SK-N-SH (cell line): ENCODE results near the gene DLX2. TPM values are rescaled to one million over a fixed set of nuclear protein-coding genes. Genes with fewer than 3 reads are reported as not detected.
"Not testable (repeated sequence)": the region's sequence is repeated elsewhere in the genome, so short reads cannot be mapped to it uniquely, and the experiment has no call there.

ENCODE experiments used
- CTCF ChIA-PET: fragments of 300-600, 350-600 bp; formaldehyde crosslinking; extraction: SDS; loops from one replicate; lab custom pipeline; 2021; lab: Yijun Ruan, JAX
- POLR2A ChIA-PET: fragments of 350-600 bp; sonication (Branson Sonifier 250); formaldehyde crosslinking; extraction: SDS; loops from one replicate; lab custom pipeline; 2020; ENCODE audit warnings: antibody characterized with exemption, inconsistent platforms; lab: Yijun Ruan, JAX
- DNase-seq: peaks from one replicate; pipeline ENCODE4 v3.0.0; 2012
- H2AFZ ChIP-seq: fragments of 200-600 bp; sonication (generic); 2 replicates; pipeline ENCODE4 v1.8.1; 2016; ENCODE audit warnings: antibody characterized with exemption, mild to moderate bottlenecking, low read depth
- H3F3A ChIP-seq: fragments of 200-600 bp; sonication (generic); replicated peaks from 2 replicates; pipeline ENCODE3; 2016; ENCODE audit warnings: antibody characterized with exemption, mild to moderate bottlenecking; ENCODE audit not compliant: insufficient read depth
- H3K27ac ChIP-seq, 2 experiments: fragments of 200-500 bp in 1 of 2; fragments of 200-600 bp in 1 of 2; sonication (Bioruptor generic) in 1 of 2; sonication (generic), shearing (Covaris generic) in 1 of 2; 2 replicates each; pipeline versions ENCODE4 v1.5.1 to v1.6.1; 2014 to 2016; ENCODE audit warnings: low read depth in 2 of 2, inconsistent platforms in 1 of 2, low read length in 1 of 2, mild to moderate bottlenecking in 1 of 2, mixed read lengths in 1 of 2
- H3K27me3 ChIP-seq: fragments of 200-600 bp; sonication (generic), shearing (Covaris generic); 2 replicates; pipeline ENCODE4 v1.6.1; 2016; ENCODE audit warnings: mixed run types; ENCODE audit not compliant: insufficient read depth
- H3K36me3 ChIP-seq, 2 experiments: fragments of 200-500 bp in 1 of 2; fragments of 200-600 bp in 1 of 2; sonication (Bioruptor generic) in 1 of 2; sonication (generic) in 1 of 2; replicated peaks in 1 of 2; 2 replicates each; pipeline versions ENCODE3 to v1.5.1; 2014 to 2016; ENCODE audit warnings: low read length in 1 of 2, mild to moderate bottlenecking in 1 of 2; ENCODE audit not compliant: insufficient read depth in 2 of 2, control insufficient read depth in 1 of 2
- H3K4me1 ChIP-seq, 2 experiments: fragments of 200-500 bp in 1 of 2; fragments of 200-600 bp in 1 of 2; sonication (Bioruptor generic) in 1 of 2; sonication (generic), shearing (Covaris generic) in 1 of 2; 2 replicates each; pipeline versions ENCODE4 v1.5.1 to v1.6.1; 2014 to 2016; ENCODE audit warnings: low read depth in 1 of 2, low read length in 1 of 2, mixed run types in 1 of 2; ENCODE audit not compliant: insufficient read depth in 2 of 2, control insufficient read depth in 1 of 2
- H3K4me2 ChIP-seq: fragments of 200-600 bp; sonication (generic), shearing (Covaris generic); 2 replicates; pipeline ENCODE4 v1.6.1; 2017; ENCODE audit warnings: mixed run types
- H3K4me3 ChIP-seq, 2 experiments: fragments of 200-500 bp in 1 of 2; fragments of 200-600 bp in 1 of 2; sonication (Bioruptor generic) in 1 of 2; sonication (generic), shearing (Covaris generic) in 1 of 2; 2 replicates each; pipeline versions ENCODE4 v1.5.1 to v1.8.1; 2014 to 2016; ENCODE audit warnings: low read depth in 2 of 2, inconsistent platforms in 1 of 2, low read length in 1 of 2, mild to moderate bottlenecking in 1 of 2, mixed read lengths in 1 of 2, moderate library complexity in 1 of 2
- H3K79me2 ChIP-seq: fragments of 200-600 bp; sonication (generic); 2 replicates; pipeline ENCODE4 v1.8.1; 2017; ENCODE audit warnings: mild to moderate bottlenecking; ENCODE audit not compliant: insufficient read depth
- H3K9ac ChIP-seq: fragments of 200-600 bp; sonication (generic); 2 replicates; pipeline ENCODE4 v1.6.1; 2017; ENCODE audit warnings: mixed run types
- H3K9me2 ChIP-seq: fragments of 200-600 bp; sonication (generic); 2 replicates; pipeline ENCODE4 v1.6.1; 2017; ENCODE audit warnings: mixed run types
- H3K9me3 ChIP-seq: fragments of 200-600 bp; sonication (generic); 2 replicates; pipeline ENCODE4 v1.6.1; 2017; ENCODE audit warnings: mixed run types, mild to moderate bottlenecking, moderate library complexity
- H4K20me1 ChIP-seq: fragments of 200-600 bp; sonication (generic); 2 replicates; pipeline ENCODE4 v1.6.1; 2017; ENCODE audit warnings: mild to moderate bottlenecking, mixed run types; ENCODE audit not compliant: insufficient read depth
- GATA2 ChIP-seq: sonication (generic); formaldehyde crosslinking; IDR thresholded peaks from 2 replicates; pipeline ENCODE4 v1.5.0; 2020; ENCODE audit warnings: mild to moderate bottlenecking, missing genetic modification reagents
- MXI1 ChIP-seq: IDR thresholded peaks from 2 replicates; pipeline ENCODE4 v1.6.1; 2012; ENCODE audit warnings: mild to moderate bottlenecking, low read depth, low read length, improper control_type of control experiment
- RXRA ChIP-seq: IDR thresholded peaks from 2 replicates; pipeline ENCODE4 v1.4.0; 2012; ENCODE audit warnings: low read depth, mild to moderate bottlenecking, borderline replicate concordance
- YY1 ChIP-seq: IDR thresholded peaks from 2 replicates; pipeline ENCODE4 v1.4.0; 2012; ENCODE audit warnings: low read depth, mild to moderate bottlenecking
- WGBS: methylation state at CpG from one replicate; pipeline ENCODE4 v1.1.6; 2017; ENCODE audit warnings: low lambda C conversion rate; 5-methylcytosine and 5-hydroxymethylcytosine counted together
- polyA plus RNA-seq, 3 experiments: library from polyadenylated mRNA; depleted of rRNA; stranded (reverse); fragments of >200 nt; gene quantifications; 2 replicates each; pipeline ENCODE4 v1.2.3, GENCODE V29; 2012
- TF ChIP-seq, protein P1 (sequence below): fragments of 200-600 bp; sonication (generic); IDR thresholded peaks from 2 replicates; pipeline ENCODE4 v1.6.1; 2017; ENCODE audit warnings: antibody characterized with exemption, mild to moderate bottlenecking, moderate library complexity
- TF ChIP-seq, protein P2 (sequence below): fragments of 150-350 bp; IDR thresholded peaks from 2 replicates; pipeline ENCODE4 v1.6.1; 2017; ENCODE audit warnings: antibody characterized with exemption, low read length, low read depth, borderline replicate concordance
- TF ChIP-seq, protein P3 (sequence below): fragments of 150-350 bp; IDR thresholded peaks from 2 replicates; pipeline ENCODE4 v1.6.1; 2016; ENCODE audit warnings: mild to moderate bottlenecking, low read depth, low read length

DLX2 gene
- polyA plus RNA-seq, 1 of the 3 experiments (the other 2 are of a cell fraction) = 0.02 TPM

DNA sequence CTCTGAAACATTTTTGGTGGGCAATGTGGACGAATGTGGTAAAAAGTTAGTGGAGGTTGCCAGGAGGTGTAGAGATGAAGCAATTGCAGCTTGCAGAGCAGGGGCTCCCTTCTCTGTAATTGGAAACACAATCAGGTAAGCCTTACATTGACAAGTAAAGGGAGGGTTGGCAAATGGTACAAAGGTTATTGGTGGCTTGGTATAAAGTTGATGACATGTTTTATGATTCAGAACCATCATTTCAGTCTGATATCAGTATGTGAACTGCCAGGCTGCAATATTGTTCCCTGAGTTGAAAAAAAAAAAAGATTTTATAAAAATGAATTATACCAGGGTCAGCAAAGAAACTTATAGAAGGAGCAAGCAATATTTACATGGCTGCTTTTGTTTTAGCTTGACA, 31.8 kb downstream of the DLX2 start (continued):
- TF ChIP-seq GATA2 (no peak), MXI1 (no peak), YY1 (no peak)

DNA sequence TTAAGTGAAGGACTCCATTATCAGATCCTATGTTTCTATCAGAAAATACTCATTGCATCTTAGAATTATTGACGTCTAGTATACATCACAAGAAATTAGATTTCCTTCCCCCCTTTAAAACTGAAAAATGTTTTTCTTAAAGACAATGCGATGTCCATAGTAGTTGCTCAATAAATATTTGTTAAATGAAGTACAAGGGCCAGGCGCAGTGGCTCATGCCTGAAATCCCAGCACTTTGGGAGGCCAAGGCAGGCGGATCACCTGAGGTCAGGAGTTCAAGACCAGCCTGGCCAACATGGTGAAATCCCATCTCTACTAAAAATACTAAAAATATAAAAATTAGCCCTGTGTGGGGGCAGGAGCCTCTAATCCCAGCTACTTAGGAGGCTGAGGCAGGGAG, 34.8 kb downstream of the DLX2 start:
- CTCF ChIA-PET, H2AFZ ChIP-seq: not testable (repeated sequence)

DNA sequence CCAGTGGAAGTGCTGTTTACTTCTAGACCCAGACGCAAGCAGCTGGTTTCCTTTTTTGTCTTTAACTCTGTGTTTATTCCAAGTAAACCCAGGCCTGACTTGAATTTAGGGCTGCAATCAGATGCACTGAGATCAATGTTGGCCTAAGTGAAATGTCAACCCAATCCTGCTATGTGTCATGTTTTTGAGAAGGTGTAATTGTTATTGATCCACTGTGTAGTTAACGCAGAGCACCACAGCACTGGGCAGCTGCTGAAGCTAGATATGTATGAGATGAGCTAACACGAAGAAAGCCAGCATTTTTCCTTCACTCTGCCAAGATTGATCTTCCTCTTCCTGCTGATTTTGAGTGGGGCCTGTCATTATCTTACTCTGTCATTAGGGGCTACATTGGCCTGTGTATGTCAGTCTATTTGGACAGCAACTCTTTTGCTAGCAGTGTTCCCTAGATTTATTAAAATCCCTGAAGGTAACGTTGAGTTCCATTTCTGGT, 36.3 kb downstream of the DLX2 start:
- no peak overlapping the region for H3K27ac ChIP-seq
- TF ChIP-seq, protein P1, sequence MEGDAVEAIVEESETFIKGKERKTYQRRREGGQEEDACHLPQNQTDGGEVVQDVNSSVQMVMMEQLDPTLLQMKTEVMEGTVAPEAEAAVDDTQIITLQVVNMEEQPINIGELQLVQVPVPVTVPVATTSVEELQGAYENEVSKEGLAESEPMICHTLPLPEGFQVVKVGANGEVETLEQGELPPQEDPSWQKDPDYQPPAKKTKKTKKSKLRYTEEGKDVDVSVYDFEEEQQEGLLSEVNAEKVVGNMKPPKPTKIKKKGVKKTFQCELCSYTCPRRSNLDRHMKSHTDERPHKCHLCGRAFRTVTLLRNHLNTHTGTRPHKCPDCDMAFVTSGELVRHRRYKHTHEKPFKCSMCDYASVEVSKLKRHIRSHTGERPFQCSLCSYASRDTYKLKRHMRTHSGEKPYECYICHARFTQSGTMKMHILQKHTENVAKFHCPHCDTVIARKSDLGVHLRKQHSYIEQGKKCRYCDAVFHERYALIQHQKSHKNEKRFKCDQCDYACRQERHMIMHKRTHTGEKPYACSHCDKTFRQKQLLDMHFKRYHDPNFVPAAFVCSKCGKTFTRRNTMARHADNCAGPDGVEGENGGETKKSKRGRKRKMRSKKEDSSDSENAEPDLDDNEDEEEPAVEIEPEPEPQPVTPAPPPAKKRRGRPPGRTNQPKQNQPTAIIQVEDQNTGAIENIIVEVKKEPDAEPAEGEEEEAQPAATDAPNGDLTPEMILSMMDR = no peak
- TF ChIP-seq, protein P2, sequence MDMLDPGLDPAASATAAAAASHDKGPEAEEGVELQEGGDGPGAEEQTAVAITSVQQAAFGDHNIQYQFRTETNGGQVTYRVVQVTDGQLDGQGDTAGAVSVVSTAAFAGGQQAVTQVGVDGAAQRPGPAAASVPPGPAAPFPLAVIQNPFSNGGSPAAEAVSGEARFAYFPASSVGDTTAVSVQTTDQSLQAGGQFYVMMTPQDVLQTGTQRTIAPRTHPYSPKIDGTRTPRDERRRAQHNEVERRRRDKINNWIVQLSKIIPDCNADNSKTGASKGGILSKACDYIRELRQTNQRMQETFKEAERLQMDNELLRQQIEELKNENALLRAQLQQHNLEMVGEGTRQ = no peak
- TF ChIP-seq RXRA = no peak
- TF ChIP-seq, protein P3, sequence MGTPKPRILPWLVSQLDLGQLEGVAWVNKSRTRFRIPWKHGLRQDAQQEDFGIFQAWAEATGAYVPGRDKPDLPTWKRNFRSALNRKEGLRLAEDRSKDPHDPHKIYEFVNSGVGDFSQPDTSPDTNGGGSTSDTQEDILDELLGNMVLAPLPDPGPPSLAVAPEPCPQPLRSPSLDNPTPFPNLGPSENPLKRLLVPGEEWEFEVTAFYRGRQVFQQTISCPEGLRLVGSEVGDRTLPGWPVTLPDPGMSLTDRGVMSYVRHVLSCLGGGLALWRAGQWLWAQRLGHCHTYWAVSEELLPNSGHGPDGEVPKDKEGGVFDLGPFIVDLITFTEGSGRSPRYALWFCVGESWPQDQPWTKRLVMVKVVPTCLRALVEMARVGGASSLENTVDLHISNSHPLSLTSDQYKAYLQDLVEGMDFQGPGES = no peak
- no peaks in the 10 kb centered on the region for H3K27me3 ChIP-seq
- H3K9me3 ChIP-seq = no peaks in the 10 kb centered on the region; the same call in 1 of the 2 replicates
- no peaks in the 10 kb centered on the region for H3K79me2 ChIP-seq
- 86% methylated on average over 4 of the region's 4 CpGs for WGBS
- no peak overlapping the region for H3K9ac ChIP-seq
- H3F3A ChIP-seq = no peaks in the 10 kb centered on the region
- ChIA-PET CTCF (no interaction called here), POLR2A (no interaction called here)
- no peak overlapping the region for H3K4me3 ChIP-seq
- DNase-seq = no peak
- H3K9me2 ChIP-seq = no peaks in the 10 kb centered on the region
- H3K36me3 ChIP-seq = peaks cover 0 to 3% of the 10 kb centered on the region in 2 experiments
- H2AFZ ChIP-seq = no peak overlapping the region
- no peaks in the 10 kb centered on the region for H4K20me1 ChIP-seq
- H3K4me1 ChIP-seq = peaks cover 0 to 1% of the 10 kb centered on the region in 2 experiments; a peak in 1 of 4 replicates
- no peak overlapping the region for H3K4me2 ChIP-seq

More for the DNA sequence above, 34.8 kb downstream of the DLX2 start:
- H4K20me1 ChIP-seq, H3F3A ChIP-seq, H3K27ac ChIP-seq, H3K4me2 ChIP-seq, H3K4me1 ChIP-seq, H3K36me3 ChIP-seq, H3K9me2 ChIP-seq, H3K27me3 ChIP-seq, H3K79me2 ChIP-seq, POLR2A ChIA-PET, DNase-seq, H3K9me3 ChIP-seq, H3K9ac ChIP-seq, H3K4me3 ChIP-seq: not testable (repeated sequence)
- 93% methylated on average over 4 of the region's 4 CpGs for whole genome bisulfite sequencing
